Stimulated activated CD4-positive, alpha-beta T cell treated with anti-CD3 and anti-CD28 coated beads, Interleukin-2, amount 100 ng/mL, for 48 hours (primary cell): ENCODE data around the gene PARP3.

Experiments used
- DNase-seq, 2 donors: peaks; one replicate each; pipeline ENCODE4 v3.0.0-alpha.2; 2020

Gene PARP3

GRCh38 chr3:51934139-51934850 lies 7.9 kb upstream of the PARP3 start:
- DNase-seq, result no peak

GRCh38 chr3:51934991-51935885 lies 6.9 kb upstream of the PARP3 start:
- DNase-seq, result no peak

GRCh38 chr3:51935886-51936755 lies 6.0 kb upstream of the PARP3 start:
- no peak for DNase-seq

GRCh38 chr3:51937014-51937413 lies 5.1 kb upstream of the PARP3 start:
- DNase-seq, result no peak

- no peak for DNase-seq
These were observed 4.3 kb upstream of the PARP3 start for GRCh38 chr3:51937611-51938450.

GRCh38 chr3:51938780-51939425 lies 3.3 kb upstream of the PARP3 start:
- no peak for DNase-seq

- DNase-seq, result no peak
These were observed 1.3 kb upstream of the PARP3 start for GRCh38 chr3:51940648-51941462.

GRCh38 chr3:51941463-51941797 lies 733 bp upstream of the PARP3 start:
- DNase-seq, result no peak

- peak; percentile 37 to 52 for DNase-seq
These were observed 664 bp downstream of the PARP3 start for GRCh38 chr3:51942603-51943450.

GRCh38 chr3:51943451-51944391 lies 1.6 kb downstream of the PARP3 start:
- no peak for DNase-seq

GRCh38 chr3:51944451-51945021 lies 2.4 kb downstream of the PARP3 start:
- no peak for DNase-seq

GRCh38 chr3:51945031-51945840 lies 3.1 kb downstream of the PARP3 start:
- no peak for DNase-seq

GRCh38 chr3:51945926-51946705 lies 4.0 kb downstream of the PARP3 start:
- no peak for DNase-seq

GRCh38 chr3:51946796-51947195 lies 4.6 kb downstream of the PARP3 start:
- DNase-seq, result no peak

- no peak for DNase-seq
These were observed 5.2 kb downstream of the PARP3 start for GRCh38 chr3:51947215-51947900.

GRCh38 chr3:51948016-51948580 lies 5.9 kb downstream of the PARP3 start:
- DNase-seq, result no peak
